Gastrocnemius medialis (tissue), 4 donors: ENCODE results near the gene DIPK2A. TPM values are rescaled to one million over a fixed set of nuclear protein-coding genes. Genes with fewer than 3 reads are reported as not detected.

Source experiments
- ATAC-seq, 2 donors: fragments of 150-250 bp; one replicate each; pipeline ENCODE4 v1.9.1; 2016
- DNase-seq, 2 donors: peaks; one replicate each; pipeline ENCODE4 v3.0.0-alpha.2; 2019
- H3K27ac ChIP-seq, 4 donors: fragments of 200-600 bp; sonication (generic); 1 replicate in 1 of 4; 2 replicates in 3 of 4; pipeline ENCODE4 v1.5.1; 2016 to 2018; ENCODE audit warnings: mild to moderate bottlenecking in 2 of 4, moderate library complexity in 1 of 4
- H3K27me3 ChIP-seq, 3 donors: fragments of 200-600 bp; sonication (generic) in 2 of 3; 1 replicate in 1 of 3; 2 replicates in 2 of 3; pipeline versions ENCODE4 v1.5.1 to v1.6.0; 2016 to 2019; ENCODE audit warnings: mild to moderate bottlenecking in 1 of 3, moderate library complexity in 1 of 3
- H3K36me3 ChIP-seq, 2 donors: fragments of 200-600 bp; sonication (generic) in 1 of 2; one replicate each; pipeline ENCODE4 v1.5.1; 2017 to 2018
- H3K4me1 ChIP-seq, 2 donors: fragments of 200-600 bp; sonication (generic) in 1 of 2; one replicate each; pipeline ENCODE4 v1.5.1; 2016 to 2017; ENCODE audit warnings: mild to moderate bottlenecking in 2 of 2
- H3K4me3 ChIP-seq, 4 donors: fragments of 200-600 bp; sonication (generic) in 3 of 4; 1 replicate in 1 of 4; 2 replicates in 3 of 4; pipeline ENCODE4 v1.5.1; 2016 to 2019; ENCODE audit warnings: mild to moderate bottlenecking in 2 of 4
- H3K9me3 ChIP-seq, 3 donors: fragments of 200-600 bp; sonication (generic) in 2 of 3; 1 replicate in 1 of 3; 2 replicates in 2 of 3; pipeline ENCODE4 v1.5.1; 2016 to 2019
- POLR2A ChIP-seq, 2 donors: fragments of 450-650 bp; IDR thresholded peaks; one replicate each; pipeline ENCODE4 v1.6.1; 2017; ENCODE audit warnings: antibody characterized with exemption in 2 of 2, mild to moderate bottlenecking in 2 of 2, moderate library complexity in 2 of 2
- in situ Hi-C, 4 donors: fragments of 200-750 bp; cut with MboI; loops; one replicate each; pipeline versions ENCODE4 v1.15.0 to v1.8.0; 2017; ENCODE audit warnings: low sequenced_read_pairs in 4 of 4
- intact Hi-C: fragments of 100-400 bp; cut with DNase I; formaldehyde crosslinking; loops from one replicate; pipeline ENCODE4 v1.15.1; 2023; ENCODE audit warnings: low total_unique reads
- total RNA-seq, 4 donors: library from RNA; depleted of rRNA; stranded (reverse); fragments of >200 nt; gene quantifications; one replicate each; pipeline versions ENCODE4 v1.1.0 to v1.2.3, GENCODE V29; 2016
- TF ChIP-seq, protein P1 (sequence below), 5 experiments: fragments of 450-650 bp in 3 of 5; fragments of 200-600 bp in 2 of 5; sonication (generic) in 2 of 5; IDR thresholded peaks in 4 of 5; conservative IDR thresholded peaks in 1 of 5; 1 replicate in 4 of 5; 2 replicates in 1 of 5; pipeline ENCODE4 v1.5.1; 2016 to 2019; ENCODE audit warnings: antibody characterized with exemption in 5 of 5, mild to moderate bottlenecking in 3 of 5, moderate library complexity in 3 of 5

Gene DIPK2A
- total RNA-seq, 4 donors from 2014 or later, result 7.7 to 14.1 (median 10.4) TPM

DNA sequence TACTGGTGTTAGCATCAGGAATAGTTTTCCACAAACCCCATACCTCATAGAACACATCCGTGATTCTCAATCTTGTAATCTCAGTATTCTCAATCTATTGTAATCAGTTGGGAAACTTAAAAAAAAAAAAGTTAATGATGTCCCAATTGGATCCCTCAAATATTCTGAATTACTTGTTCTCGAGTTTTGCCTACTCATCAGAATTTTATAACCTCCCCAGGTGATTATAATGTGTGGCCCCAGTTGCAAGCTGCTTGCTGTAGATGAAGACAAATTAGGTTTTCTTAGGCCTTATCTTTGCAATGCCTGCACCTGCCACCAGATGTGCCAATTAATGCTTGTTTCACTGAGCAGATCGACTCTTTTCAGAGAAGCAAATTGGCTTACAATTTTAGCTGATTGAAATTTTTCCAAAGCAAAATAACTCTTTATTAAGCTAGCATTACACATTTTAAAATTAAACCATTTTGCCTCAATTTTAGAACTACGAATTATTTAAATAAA is 19.0 kb upstream of the DIPK2A start:
- H3K4me3 ChIP-seq, result no peak overlapping the region
- ATAC-seq (no peak), DNase-seq (no peak)
- no peaks in the 10 kb centered on the region for H3K27me3 ChIP-seq
- no peaks in the 10 kb centered on the region for H3K4me1 ChIP-seq
- H3K27ac ChIP-seq, result no peak overlapping the region
- no peak for TF ChIP-seq POLR2A (IDR thresholded peaks at IDR 0.05)
- TF ChIP-seq, protein P1, sequence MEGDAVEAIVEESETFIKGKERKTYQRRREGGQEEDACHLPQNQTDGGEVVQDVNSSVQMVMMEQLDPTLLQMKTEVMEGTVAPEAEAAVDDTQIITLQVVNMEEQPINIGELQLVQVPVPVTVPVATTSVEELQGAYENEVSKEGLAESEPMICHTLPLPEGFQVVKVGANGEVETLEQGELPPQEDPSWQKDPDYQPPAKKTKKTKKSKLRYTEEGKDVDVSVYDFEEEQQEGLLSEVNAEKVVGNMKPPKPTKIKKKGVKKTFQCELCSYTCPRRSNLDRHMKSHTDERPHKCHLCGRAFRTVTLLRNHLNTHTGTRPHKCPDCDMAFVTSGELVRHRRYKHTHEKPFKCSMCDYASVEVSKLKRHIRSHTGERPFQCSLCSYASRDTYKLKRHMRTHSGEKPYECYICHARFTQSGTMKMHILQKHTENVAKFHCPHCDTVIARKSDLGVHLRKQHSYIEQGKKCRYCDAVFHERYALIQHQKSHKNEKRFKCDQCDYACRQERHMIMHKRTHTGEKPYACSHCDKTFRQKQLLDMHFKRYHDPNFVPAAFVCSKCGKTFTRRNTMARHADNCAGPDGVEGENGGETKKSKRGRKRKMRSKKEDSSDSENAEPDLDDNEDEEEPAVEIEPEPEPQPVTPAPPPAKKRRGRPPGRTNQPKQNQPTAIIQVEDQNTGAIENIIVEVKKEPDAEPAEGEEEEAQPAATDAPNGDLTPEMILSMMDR (IDR thresholded peaks at IDR 0.05 in 4 of 5, conservative IDR thresholded peaks at IDR 0.05 in 1 of 5), result no peak
- no peaks in the 10 kb centered on the region for H3K36me3 ChIP-seq
- intact Hi-C loops, result loop anchor here (5.0 kb wide), 1 partner anchor 160 kb away; no protein-coding TSS in a partner anchor
- no peaks in the 10 kb centered on the region for H3K9me3 ChIP-seq
- in situ Hi-C loops, result loop anchor here in 3 of 4 donors (5.0 to 25.0 kb wide), 2 partner anchors 165 to 180 kb away; no protein-coding TSS in a partner anchor

DNA sequence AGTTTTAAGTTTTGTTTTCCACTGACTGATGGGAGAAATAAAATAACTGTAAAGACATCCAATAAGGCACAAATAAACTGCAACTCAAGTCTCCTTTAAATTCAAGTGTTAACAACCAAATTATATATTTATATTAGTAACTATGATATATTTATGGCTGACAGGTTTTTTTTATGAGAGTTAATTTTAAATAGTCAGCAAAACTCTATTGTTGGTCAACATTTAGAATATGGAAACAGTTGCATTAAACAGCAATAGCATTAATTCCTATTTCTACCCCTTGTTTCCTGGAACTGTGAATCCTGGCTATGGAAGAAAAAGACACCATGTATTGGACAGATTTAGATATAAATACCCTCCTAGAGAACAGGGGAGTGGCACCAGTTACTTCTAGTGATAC is 16.5 kb upstream of the DIPK2A start:
- H3K27me3 ChIP-seq, result no peaks in the 10 kb centered on the region
- DNase-seq (no peak), ATAC-seq (no peak)
- H3K27ac ChIP-seq, result no peak overlapping the region
- H3K4me1 ChIP-seq, result no peaks in the 10 kb centered on the region
- no peak overlapping the region for H3K4me3 ChIP-seq
- in situ Hi-C loops, result loop anchor here in 2 of 4 donors (25.0 kb wide), 1 partner anchor 168 kb away; no protein-coding TSS in a partner anchor
- H3K36me3 ChIP-seq, result no peaks in the 10 kb centered on the region
- H3K9me3 ChIP-seq, result no peaks in the 10 kb centered on the region
- intact Hi-C loops, result no loop called here
- no peak for TF ChIP-seq POLR2A (IDR thresholded peaks at IDR 0.05)
- TF ChIP-seq, protein P1 (IDR thresholded peaks at IDR 0.05 in 4 of 5, conservative IDR thresholded peaks at IDR 0.05 in 1 of 5), result no peak

DNA sequence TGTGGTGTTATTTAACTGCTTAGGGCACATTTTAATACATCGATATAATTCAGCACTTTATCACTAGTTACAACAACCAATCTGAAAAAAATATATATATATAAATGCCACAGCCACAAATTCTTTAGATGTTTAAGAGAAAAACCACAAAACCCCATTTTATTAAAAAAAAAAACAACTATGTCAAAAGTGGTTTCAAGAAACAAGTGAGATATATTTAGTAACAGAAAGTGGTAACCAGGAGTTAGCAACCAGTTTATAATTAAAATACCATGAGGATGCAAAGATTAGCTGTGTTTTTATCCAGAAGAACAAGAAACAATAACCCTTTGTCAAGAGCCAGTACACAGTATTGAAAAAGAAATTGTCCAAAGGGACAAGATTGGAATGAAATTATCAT is 14.8 kb upstream of the DIPK2A start:
- TF ChIP-seq POLR2A (IDR thresholded peaks at IDR 0.05), result no peak
- TF ChIP-seq, protein P1 (IDR thresholded peaks at IDR 0.05 in 4 of 5, conservative IDR thresholded peaks at IDR 0.05 in 1 of 5), result no peak
- no peak overlapping the region for H3K27ac ChIP-seq
- no peak for DNase-seq
- intact Hi-C loops, result no loop called here
- H3K9me3 ChIP-seq, result no peaks in the 10 kb centered on the region
- H3K36me3 ChIP-seq, result no peaks in the 10 kb centered on the region
- H3K27me3 ChIP-seq, result no peaks in the 10 kb centered on the region
- no peaks in the 10 kb centered on the region for H3K4me1 ChIP-seq
- no peak for ATAC-seq
- H3K4me3 ChIP-seq, result no peak overlapping the region
- in situ Hi-C loops, result loop anchor here in 2 of 4 donors (25.0 kb wide), 1 partner anchor 170 kb away; no protein-coding TSS in a partner anchor

DNA sequence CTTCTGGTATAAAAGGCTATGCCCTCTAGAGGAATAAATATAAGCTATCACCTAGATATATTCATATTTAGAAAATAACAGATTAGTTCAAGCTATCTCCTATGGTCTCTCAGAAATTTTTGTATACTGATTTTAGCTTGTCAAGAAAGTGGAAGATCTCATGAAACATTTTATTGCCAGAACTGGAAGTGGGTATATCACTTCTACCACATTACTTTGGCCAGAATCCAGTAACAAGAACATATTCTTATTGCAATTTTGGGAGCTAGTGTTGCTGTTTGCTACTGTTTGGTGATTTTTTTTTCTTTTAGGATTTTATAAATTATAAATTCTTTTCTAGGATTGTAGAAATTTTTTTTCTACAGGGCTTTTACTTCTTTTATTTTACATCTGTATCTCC is 14.2 kb upstream of the DIPK2A start:
- DNase-seq (no peak), ATAC-seq (no peak)
- Histone ChIP-seq H3K27me3 (no peaks in the 10 kb centered on the region), H3K27ac (no peak overlapping the region), H3K4me3 (no peak overlapping the region), H3K36me3 (no peaks in the 10 kb centered on the region), H3K9me3 (no peaks in the 10 kb centered on the region), H3K4me1 (no peaks in the 10 kb centered on the region)
- intact Hi-C loops, result no loop called here
- TF ChIP-seq, protein P1 (IDR thresholded peaks at IDR 0.05 in 4 of 5, conservative IDR thresholded peaks at IDR 0.05 in 1 of 5), result no peak
- TF ChIP-seq POLR2A (IDR thresholded peaks at IDR 0.05), result no peak
- in situ Hi-C loops, result loop anchor here in 2 of 4 donors (25.0 kb wide), 1 partner anchor 170 kb away; no protein-coding TSS in a partner anchor
